Measurements from ENCODE around the gene TEX44. TPM values are rescaled to one million over a fixed set of nuclear protein-coding genes. Genes with fewer than 3 reads are reported as not detected.

TEX44 gene
- total and polyA plus RNA-seq, 2 of the 13 experiments (the other 11 are each of a cell fraction or from before 2014, with no cell fraction given): not detected

DNA sequence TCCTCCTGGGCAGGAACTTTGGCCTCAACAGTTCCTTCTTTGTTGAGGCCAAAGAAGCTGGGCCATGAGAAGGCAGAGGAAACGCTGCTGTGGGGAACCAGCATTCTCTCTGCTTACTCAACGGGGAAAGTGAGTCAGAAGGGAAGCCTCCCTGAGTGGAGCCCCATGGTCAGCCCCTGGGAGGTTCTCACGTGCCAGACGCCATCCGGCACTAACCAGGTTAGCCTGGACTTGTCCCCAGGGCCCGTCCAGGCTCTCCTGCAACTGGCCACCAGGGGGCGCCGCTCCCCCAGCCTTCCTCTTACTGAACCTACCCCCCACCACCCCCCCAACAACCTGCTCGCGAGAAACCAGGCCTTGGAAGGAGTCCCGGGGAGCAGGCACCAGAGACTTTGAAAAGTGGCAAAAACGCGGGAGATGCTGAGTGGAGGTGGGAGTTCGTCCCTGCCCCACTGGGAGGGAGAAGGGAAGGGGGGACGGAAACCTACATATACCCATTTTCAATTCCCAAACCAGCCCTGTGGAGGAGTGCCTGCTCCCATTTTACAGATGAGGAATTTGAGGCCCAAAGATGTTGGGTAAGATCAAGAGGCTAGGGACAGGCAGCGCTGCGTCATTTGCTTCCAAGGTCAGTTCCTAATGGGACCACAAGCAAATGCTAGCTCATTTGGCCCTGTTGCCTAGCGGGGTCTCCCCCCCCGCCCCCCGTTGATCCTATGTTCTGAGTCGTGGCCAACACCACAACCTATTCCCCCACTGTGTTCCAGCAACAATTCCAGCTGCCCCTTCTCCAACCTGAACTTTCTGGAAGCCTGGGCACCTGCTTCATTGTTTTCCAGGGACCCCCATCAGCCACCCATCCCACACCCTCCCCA is 20.0 kb downstream of the TEX44 start (continued):
- TF ChIP-seq, protein P1, sequence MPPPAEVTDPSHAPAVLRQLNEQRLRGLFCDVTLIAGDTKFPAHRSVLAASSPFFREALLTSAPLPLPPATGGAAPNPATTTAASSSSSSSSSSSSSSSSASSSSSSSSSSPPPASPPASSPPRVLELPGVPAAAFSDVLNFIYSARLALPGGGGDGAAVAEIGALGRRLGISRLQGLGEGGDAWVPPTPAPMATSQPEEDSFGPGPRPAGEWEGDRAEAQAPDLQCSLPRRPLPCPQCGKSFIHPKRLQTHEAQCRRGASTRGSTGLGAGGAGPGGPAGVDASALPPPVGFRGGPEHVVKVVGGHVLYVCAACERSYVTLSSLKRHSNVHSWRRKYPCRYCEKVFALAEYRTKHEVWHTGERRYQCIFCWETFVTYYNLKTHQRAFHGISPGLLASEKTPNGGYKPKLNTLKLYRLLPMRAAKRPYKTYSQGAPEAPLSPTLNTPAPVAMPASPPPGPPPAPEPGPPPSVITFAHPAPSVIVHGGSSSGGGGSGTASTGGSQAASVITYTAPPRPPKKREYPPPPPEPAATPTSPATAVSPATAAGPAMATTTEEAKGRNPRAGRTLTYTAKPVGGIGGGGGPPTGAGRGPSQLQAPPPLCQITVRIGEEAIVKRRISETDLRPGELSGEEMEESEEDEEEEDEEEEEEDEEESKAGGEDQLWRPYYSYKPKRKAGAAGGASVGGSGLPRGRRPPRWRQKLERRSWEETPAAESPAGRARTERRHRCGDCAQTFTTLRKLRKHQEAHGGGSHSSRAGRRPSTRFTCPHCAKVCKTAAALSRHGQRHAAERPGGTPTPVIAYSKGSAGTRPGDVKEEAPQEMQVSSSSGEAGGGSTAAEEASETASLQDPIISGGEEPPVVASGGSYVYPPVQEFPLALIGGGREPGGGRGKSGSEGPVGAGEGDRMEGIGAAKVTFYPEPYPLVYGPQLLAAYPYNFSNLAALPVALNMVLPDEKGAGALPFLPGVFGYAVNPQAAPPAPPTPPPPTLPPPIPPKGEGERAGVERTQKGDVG (CRISPR knock-in tag; IDR thresholded peaks at IDR 0.05; ENCODE audit: borderline replicate concordance): 0 out of 2 replicates have a peak, but pooled peaks have one; percentile 42
- TF ChIP-seq ZNF784 (CRISPR knock-in tag; IDR thresholded peaks at IDR 0.05; ENCODE audit: borderline replicate concordance): no peak
- peak; percentile 47; the same call in 1 of the 2 replicates for TF ChIP-seq DMAP1 (CRISPR knock-in tag; IDR thresholded peaks at IDR 0.05)
- TF ChIP-seq, protein P2, sequence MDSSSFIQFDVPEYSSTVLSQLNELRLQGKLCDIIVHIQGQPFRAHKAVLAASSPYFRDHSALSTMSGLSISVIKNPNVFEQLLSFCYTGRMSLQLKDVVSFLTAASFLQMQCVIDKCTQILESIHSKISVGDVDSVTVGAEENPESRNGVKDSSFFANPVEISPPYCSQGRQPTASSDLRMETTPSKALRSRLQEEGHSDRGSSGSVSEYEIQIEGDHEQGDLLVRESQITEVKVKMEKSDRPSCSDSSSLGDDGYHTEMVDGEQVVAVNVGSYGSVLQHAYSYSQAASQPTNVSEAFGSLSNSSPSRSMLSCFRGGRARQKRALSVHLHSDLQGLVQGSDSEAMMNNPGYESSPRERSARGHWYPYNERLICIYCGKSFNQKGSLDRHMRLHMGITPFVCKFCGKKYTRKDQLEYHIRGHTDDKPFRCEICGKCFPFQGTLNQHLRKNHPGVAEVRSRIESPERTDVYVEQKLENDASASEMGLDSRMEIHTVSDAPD (CRISPR knock-in tag; IDR thresholded peaks at IDR 0.05): peak; percentile 96
- TF ChIP-seq ZNF20 (CRISPR knock-in tag; IDR thresholded peaks at IDR 0.05): no peak
- peak; percentile 94 for TF ChIP-seq ADNP (CRISPR knock-in tag; IDR thresholded peaks at IDR 0.05)
- TF ChIP-seq E2F1 (CRISPR knock-in tag; IDR thresholded peaks at IDR 0.05): no peak
- TF ChIP-seq HMG20A (CRISPR knock-in tag; IDR thresholded peaks at IDR 0.05; ENCODE audit: borderline replicate concordance): no peak
- TF ChIP-seq, protein P3, sequence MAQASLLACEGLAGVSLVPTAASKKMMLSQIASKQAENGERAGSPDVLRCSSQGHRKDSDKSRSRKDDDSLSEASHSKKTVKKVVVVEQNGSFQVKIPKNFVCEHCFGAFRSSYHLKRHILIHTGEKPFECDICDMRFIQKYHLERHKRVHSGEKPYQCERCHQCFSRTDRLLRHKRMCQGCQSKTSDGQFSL (CRISPR knock-in tag; IDR thresholded peaks at IDR 0.05): peak; percentile 99
- peak; percentile 76; the same call in 1 of the 2 replicates for TF ChIP-seq BRD4 (CRISPR knock-in tag; IDR thresholded peaks at IDR 0.05)
- no peak for TF ChIP-seq TBL1XR1 (IDR thresholded peaks at IDR 0.05; ENCODE audit: borderline replicate concordance, low read length, partially characterized antibody)
- peak; percentile 72 for TF ChIP-seq SALL1 (CRISPR knock-in tag; IDR thresholded peaks at IDR 0.05)
- no peak for TF ChIP-seq RFX3 (CRISPR knock-in tag; IDR thresholded peaks at IDR 0.05)
- no peak for TF ChIP-seq SETDB1 (CRISPR knock-in tag; IDR thresholded peaks at IDR 0.05; ENCODE audit: borderline replicate concordance)
- peak; percentile 26; the same call in 1 of the 2 replicates for TF ChIP-seq ZNF281 (CRISPR knock-in tag; IDR thresholded peaks at IDR 0.05; ENCODE audit: borderline replicate concordance)
- peak; percentile 56; the same call in 1 of the 2 replicates for TF ChIP-seq NFE2L1 (CRISPR knock-in tag; IDR thresholded peaks at IDR 0.05; ENCODE audit: borderline replicate concordance)
- no peak for TF ChIP-seq NCOR1 (IDR thresholded peaks at IDR 0.05; ENCODE audit: borderline replicate concordance, low read length)
